H9 (cell line): ENCODE measurements around the gene ARPC1B. TPM values are rescaled to one million over a fixed set of nuclear protein-coding genes. Genes with fewer than 3 reads are reported as not detected.

Experiments used
- DNase-seq: peaks from one replicate; pipeline ENCODE4 v3.0.0-alpha.2; 2017
- H2AFZ ChIP-seq: one replicate; pipeline ENCODE4 v1.6.1; 2013; ENCODE audit warnings: mild to moderate bottlenecking, low read length, control low read depth, moderate library complexity
- H2AK5ac ChIP-seq: 2 replicates; pipeline ENCODE4 v1.6.1; 2013; ENCODE audit warnings: low read length, control low read depth, mixed read lengths; ENCODE audit not compliant: insufficient read length
- H2BK120ac ChIP-seq: one replicate; pipeline ENCODE4 v1.6.1; 2013; ENCODE audit warnings: low read depth, mild to moderate bottlenecking, low read length, control low read depth, inconsistent platforms; ENCODE audit not compliant: poor library complexity, severe bottlenecking
- H2BK12ac ChIP-seq: 2 replicates; pipeline ENCODE4 v1.6.1; 2013; ENCODE audit warnings: low read length, control low read depth, mixed read lengths, low read depth; ENCODE audit not compliant: insufficient read length
- H2BK15ac ChIP-seq: 2 replicates; pipeline ENCODE4 v1.6.1; 2013; ENCODE audit warnings: low read depth, low read length, control low read depth
- H2BK20ac ChIP-seq: one replicate; pipeline ENCODE4 v1.6.1; 2013; ENCODE audit warnings: low read depth, mild to moderate bottlenecking, low read length, control low read depth, inconsistent platforms; ENCODE audit not compliant: poor library complexity, severe bottlenecking
- H2BK5ac ChIP-seq: 2 replicates; pipeline ENCODE4 v1.6.1; 2013; ENCODE audit warnings: low read length, control low read depth, mixed read lengths; ENCODE audit not compliant: insufficient read length
- H3K14ac ChIP-seq: 2 replicates; pipeline ENCODE4 v1.6.1; 2013; ENCODE audit warnings: low read length, control low read depth; ENCODE audit not compliant: insufficient read depth
- H3K18ac ChIP-seq: 2 replicates; pipeline ENCODE4 v1.6.1; 2013; ENCODE audit warnings: low read depth, mild to moderate bottlenecking, mixed read lengths, low read length, control low read depth; ENCODE audit not compliant: insufficient read length
- H3K23ac ChIP-seq: 2 replicates; pipeline ENCODE4 v1.6.1; 2013; ENCODE audit warnings: low read length, control low read depth, mixed read lengths, low read depth; ENCODE audit not compliant: insufficient read length
- H3K23me2 ChIP-seq: 2 replicates; pipeline ENCODE4 v1.6.1; 2013; ENCODE audit warnings: low read depth, mild to moderate bottlenecking, mixed read lengths, low read length, control low read depth; ENCODE audit not compliant: insufficient read length, poor library complexity, severe bottlenecking
- H3K27ac ChIP-seq: 2 replicates; pipeline ENCODE4 v1.5.1; 2013; ENCODE audit warnings: low read length, control low read depth, mixed read lengths, low read depth; ENCODE audit not compliant: insufficient read length
- H3K27me3 ChIP-seq: 2 replicates; pipeline ENCODE4 v1.6.1; 2013; ENCODE audit warnings: low read length, control low read depth, inconsistent platforms; ENCODE audit not compliant: insufficient read depth
- H3K4ac ChIP-seq: 2 replicates; pipeline ENCODE4 v1.6.1; 2013; ENCODE audit warnings: low read depth, mild to moderate bottlenecking, control low read depth, inconsistent platforms, low read length, moderate library complexity
- H3K4me1 ChIP-seq: 2 replicates; pipeline ENCODE4 v1.6.1; 2013; ENCODE audit warnings: low read length, control low read depth, inconsistent platforms; ENCODE audit not compliant: insufficient read depth
- H3K4me2 ChIP-seq: 2 replicates; pipeline ENCODE4 v1.6.1; 2013; ENCODE audit warnings: low read length, control low read depth, mixed read lengths; ENCODE audit not compliant: insufficient read length, insufficient read depth
- H3K56ac ChIP-seq: 2 replicates; pipeline ENCODE4 v1.6.1; 2013; ENCODE audit warnings: low read depth, mild to moderate bottlenecking, mixed read lengths, low read length, control low read depth; ENCODE audit not compliant: insufficient read length
- H3K79me1 ChIP-seq: 2 replicates; pipeline ENCODE4 v1.6.1; 2013; ENCODE audit warnings: low read depth, mild to moderate bottlenecking, moderate library complexity, low read length, control low read depth, inconsistent platforms; ENCODE audit not compliant: insufficient read depth, poor library complexity, severe bottlenecking
- H3K79me2 ChIP-seq: 2 replicates; pipeline ENCODE4 v1.6.1; 2013; ENCODE audit warnings: low read length, control low read depth, inconsistent platforms; ENCODE audit not compliant: insufficient read depth
- H3K9ac ChIP-seq: 2 replicates; pipeline ENCODE4 v1.6.1; 2013; ENCODE audit warnings: low read length, control low read depth, mixed read lengths; ENCODE audit not compliant: insufficient read length; ENCODE audit errors: extremely low read depth
- H3K9me3 ChIP-seq: one replicate; pipeline ENCODE4 v1.6.1; 2013; ENCODE audit warnings: low read depth, low read length, inconsistent platforms; ENCODE audit not compliant: control insufficient read depth
- H3T11ph ChIP-seq: one replicate; pipeline ENCODE4 v1.6.1; 2013; ENCODE audit warnings: mild to moderate bottlenecking, low read length, control low read depth, inconsistent platforms
- H4K20me1 ChIP-seq: one replicate; pipeline ENCODE4 v1.6.1; 2013; ENCODE audit not compliant: control insufficient read depth, insufficient read length, insufficient read depth
- H4K5ac ChIP-seq: 2 replicates; pipeline ENCODE4 v1.6.1; 2013; ENCODE audit warnings: low read depth, mild to moderate bottlenecking, mixed read lengths, low read length, control low read depth; ENCODE audit not compliant: insufficient read length
- H4K8ac ChIP-seq: replicated peaks from 2 replicates; pipeline ENCODE4 v1.6.1; 2013; ENCODE audit warnings: low read length, control low read depth, mixed read lengths, low read depth; ENCODE audit not compliant: insufficient read length
- H4K91ac ChIP-seq: 2 replicates; pipeline ENCODE4 v1.6.1; 2013; ENCODE audit warnings: low read depth, mild to moderate bottlenecking, moderate library complexity, mixed read lengths, low read length, control low read depth; ENCODE audit not compliant: insufficient read length
- H3K27ac Mint-ChIP-seq, 3 experiments: 2 replicates in 2 of 3; 3 replicates in 1 of 3; pipeline ENCODE4 v1.8.0; 2020 to 2021; ENCODE audit warnings: mixed read lengths in 3 of 3, mild to moderate bottlenecking in 1 of 3, moderate library complexity in 1 of 3
- H3K27me3 Mint-ChIP-seq: 2 replicates; pipeline ENCODE4 v1.8.0; 2021; ENCODE audit warnings: low read depth, mild to moderate bottlenecking, moderate library complexity, mixed read lengths
- H3K36me3 Mint-ChIP-seq, 3 experiments: 2 replicates in 2 of 3; 3 replicates in 1 of 3; pipeline ENCODE4 v1.8.0; 2020 to 2021; ENCODE audit warnings: low read depth in 3 of 3, mixed read lengths in 3 of 3; ENCODE audit not compliant: insufficient read depth in 1 of 3
- H3K4me1 Mint-ChIP-seq, 2 experiments: 2 replicates each; pipeline ENCODE4 v1.8.0; 2020; ENCODE audit warnings: mixed read lengths in 2 of 2
- H3K4me3 Mint-ChIP-seq, 2 experiments: 2 replicates in 1 of 2; 3 replicates in 1 of 2; pipeline ENCODE4 v1.8.0; 2020 to 2021; ENCODE audit warnings: mild to moderate bottlenecking in 2 of 2, mixed read lengths in 2 of 2, moderate library complexity in 1 of 2
- H3K9me3 Mint-ChIP-seq, 2 experiments: 2 replicates in 1 of 2; 3 replicates in 1 of 2; pipeline ENCODE4 v1.8.0; 2020; ENCODE audit warnings: mild to moderate bottlenecking in 2 of 2, mixed read lengths in 2 of 2, moderate library complexity in 1 of 2
- WGBS: extraction: QIAGEN DNeasy Blood & Tissue Kit; methylation state at CpG from one replicate; pipeline ENCODE4 v1.1.7; 2013; ENCODE audit warnings: missing lambda C conversion rate, low lambda C conversion rate, mixed read lengths; ENCODE audit not compliant: insufficient read length; ENCODE audit errors: extremely low coverage; 5-methylcytosine and 5-hydroxymethylcytosine counted together
- total RNA-seq: library from RNA; stranded (reverse); gene quantifications from 2 replicates; pipeline ENCODE4 v1.2.1, GENCODE V29; 2021
- TF ChIP-seq, protein P1 (sequence below): fragments of 200-600 bp; sonication (generic); conservative IDR thresholded peaks from 3 replicates; pipeline ENCODE4 v1.8.0; 2021; ENCODE audit warnings: antibody characterized with exemption, mild to moderate bottlenecking

The ARPC1B gene
- total RNA-seq, 1 experiment from 2014 or later: 56.3 TPM

DNA sequence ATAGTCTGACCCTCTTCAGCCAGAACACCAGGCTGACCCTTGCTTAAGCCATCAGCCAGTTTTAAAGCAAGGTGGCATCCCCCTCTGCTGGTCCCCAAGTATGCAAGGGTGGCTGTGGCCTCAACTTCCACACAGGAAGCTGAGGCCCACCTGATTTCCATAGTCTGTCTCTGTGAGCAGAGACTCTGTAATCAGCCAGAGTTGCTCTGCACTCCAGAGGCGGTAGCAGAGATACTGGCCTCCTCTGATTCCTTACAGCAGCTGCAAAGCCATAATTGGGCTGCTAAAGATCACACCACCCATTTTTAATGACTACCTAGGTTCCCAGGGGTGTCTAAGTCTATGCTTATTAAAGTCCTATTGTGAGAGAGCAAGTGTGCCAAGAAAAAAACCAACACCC, 32.0 kb downstream of the ARPC1B start:
- Histone ChIP-seq H3K9me3 (no peaks in the 10 kb centered on the region), H3K27ac (no peak overlapping the region), H2BK12ac (no peak overlapping the region), H3K79me1 (peaks cover 12% of the 10 kb centered on the region), H4K20me1 (no peaks in the 10 kb centered on the region), H2AFZ (no peak overlapping the region), H3T11ph (no peak overlapping the region), H3K4me1 (no peaks in the 10 kb centered on the region), H2AK5ac (no peak overlapping the region), H3K18ac (no peak overlapping the region), H3K23ac (no peak overlapping the region), H3K79me2 (peaks cover 36% of the 10 kb centered on the region), H2BK120ac (no peak overlapping the region), H2BK15ac (no peak overlapping the region), H3K56ac (no peak overlapping the region), H4K5ac (no peak overlapping the region), H3K23me2 (peaks cover 16% of the 10 kb centered on the region), H3K4ac (no peak overlapping the region), H4K8ac (no peak overlapping the region), H3K4me2 (no peak overlapping the region), H3K27me3 (no peaks in the 10 kb centered on the region), H4K91ac (no peak overlapping the region), H3K9ac (no peak overlapping the region), H3K14ac (no peak overlapping the region), H2BK20ac (no peak overlapping the region), H2BK5ac (no peak overlapping the region)
- Mint-ChIP-seq H3K9me3 (no peaks in the 10 kb centered on the region), H3K27me3 (no peaks in the 10 kb centered on the region), H3K4me3 (peak overlapping the region; percentile 95 to 96), H3K27ac (peak overlapping the region in 2 of 3 experiments; percentile 40; a peak in 2 of 7 replicates), H3K36me3 (peaks cover 27 to 58% (median 51%) of the 10 kb centered on the region in 3 experiments), H3K4me1 (peaks cover 19 to 23% of the 10 kb centered on the region in 2 experiments)
- no peak for DNase-seq
- WGBS: no CpG with 5 or more reads among the region's 1 CpG
- TF ChIP-seq, protein P1, sequence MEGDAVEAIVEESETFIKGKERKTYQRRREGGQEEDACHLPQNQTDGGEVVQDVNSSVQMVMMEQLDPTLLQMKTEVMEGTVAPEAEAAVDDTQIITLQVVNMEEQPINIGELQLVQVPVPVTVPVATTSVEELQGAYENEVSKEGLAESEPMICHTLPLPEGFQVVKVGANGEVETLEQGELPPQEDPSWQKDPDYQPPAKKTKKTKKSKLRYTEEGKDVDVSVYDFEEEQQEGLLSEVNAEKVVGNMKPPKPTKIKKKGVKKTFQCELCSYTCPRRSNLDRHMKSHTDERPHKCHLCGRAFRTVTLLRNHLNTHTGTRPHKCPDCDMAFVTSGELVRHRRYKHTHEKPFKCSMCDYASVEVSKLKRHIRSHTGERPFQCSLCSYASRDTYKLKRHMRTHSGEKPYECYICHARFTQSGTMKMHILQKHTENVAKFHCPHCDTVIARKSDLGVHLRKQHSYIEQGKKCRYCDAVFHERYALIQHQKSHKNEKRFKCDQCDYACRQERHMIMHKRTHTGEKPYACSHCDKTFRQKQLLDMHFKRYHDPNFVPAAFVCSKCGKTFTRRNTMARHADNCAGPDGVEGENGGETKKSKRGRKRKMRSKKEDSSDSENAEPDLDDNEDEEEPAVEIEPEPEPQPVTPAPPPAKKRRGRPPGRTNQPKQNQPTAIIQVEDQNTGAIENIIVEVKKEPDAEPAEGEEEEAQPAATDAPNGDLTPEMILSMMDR: no peak
